Adrenal gland (tissue), 12 donors: ENCODE data around the gene NPY5R. TPM values are rescaled to one million over a fixed set of nuclear protein-coding genes. Genes with fewer than 3 reads are reported as not detected.

ENCODE experiments used
- DNase-seq, 7 donors: peaks; one replicate each; pipeline ENCODE4 v3.0.0-alpha.2; 2019 to 2020
- H3K27ac ChIP-seq, 5 donors: fragments of 200-600 bp; sonication (generic) in 4 of 5; 1 replicate in 3 of 5; 2 replicates in 2 of 5; pipeline versions ENCODE4 v1.5.1 to v1.8.0; 2016 to 2020; ENCODE audit warnings: mild to moderate bottlenecking in 1 of 5
- H3K27me3 ChIP-seq: fragments of 200-600 bp; 2 replicates; pipeline ENCODE4 v1.8.0; 2021
- H3K36me3 ChIP-seq, 2 donors: fragments of 200-600 bp; replicated peaks in 1 of 2; 1 replicate in 1 of 2; 2 replicates in 1 of 2; pipeline versions ENCODE4 v1.5.1 to v1.8.0; 2018 to 2022
- H3K4me1 ChIP-seq, 2 donors: fragments of 200-600 bp; replicated peaks in 1 of 2; 1 replicate in 1 of 2; 2 replicates in 1 of 2; pipeline versions ENCODE4 v1.5.1 to v1.8.0; 2018 to 2021
- H3K4me3 ChIP-seq, 4 donors: fragments of 200-600 bp; sonication (generic) in 3 of 4; one replicate each; pipeline ENCODE4 v1.5.1; 2016 to 2018
- H3K9me3 ChIP-seq, 3 donors: fragments of 200-600 bp; sonication (generic) in 1 of 3; replicated peaks in 1 of 3; 1 replicate in 2 of 3; 2 replicates in 1 of 3; pipeline versions ENCODE4 v1.5.1 to v1.8.0; 2016 to 2021
- POLR2A ChIP-seq, 2 donors: fragments of 450-650 bp; IDR thresholded peaks; one replicate each; pipeline ENCODE4 v1.6.1; 2017; ENCODE audit warnings: antibody characterized with exemption in 2 of 2, mild to moderate bottlenecking in 2 of 2, moderate library complexity in 1 of 2
- WGBS, 4 donors: extraction: QIAGEN DNeasy Blood & Tissue Kit in 2 of 4; methylation state at CpG; one replicate each; pipeline versions ENCODE4 v1.1.5 to v1.1.7; 2013 to 2017; 5-methylcytosine and 5-hydroxymethylcytosine counted together
- intact Hi-C, 2 donors: fragments of 100-400 bp; cut with DNase I; formaldehyde crosslinking; loops; one replicate each; pipeline versions ENCODE4 v1.14.1 to v1.15.0; 2022 to 2023
- polyA plus RNA-seq, 3 donors: library from polyadenylated mRNA; stranded (reverse); fragments of 200-250 nt in 2 of 3; fragments of 350-450 nt in 1 of 3; fragmentation: Illumina TruSeq in 1 of 3; extraction: RNeasy Lipid Tissue Mini Kit (QIAGEN cat#74804) in 1 of 3; gene quantifications; one replicate each; pipeline ENCODE4 v1.2.3, GENCODE V29; 2013 to 2014
- total RNA-seq, 9 donors: library from RNA; depleted of rRNA in 4 of 9; stranded (reverse); fragments of >200 nt in 4 of 9; fragments of 120-200 nt in 1 of 9; fragmentation: NEBNext Ultra II Directional in 1 of 9; extraction: Animal tissue kit (Norgen Biotek cat#: 25700) in 1 of 9; gene quantifications; one replicate each; pipeline versions ENCODE4 v1.1.0 to v1.2.4, GENCODE V29; 2013 to 2023
- TF ChIP-seq, protein P1 (sequence below), 6 experiments: fragments of 450-650 bp in 4 of 6; fragments of 200-600 bp in 2 of 6; sonication (generic) in 1 of 6; IDR thresholded peaks; 1 replicate in 5 of 6; 2 replicates in 1 of 6; pipeline versions ENCODE4 v1.5.1 to v1.8.0; 2016 to 2021; ENCODE audit warnings: antibody characterized with exemption in 6 of 6, mild to moderate bottlenecking in 2 of 6, moderate library complexity in 1 of 6
- donor health status: healthy with polysubstance abuse.
- donor health status: Bipolar disorder and iron deficiency.
- donor health status: DM: yes; HTN: yes; CAD: no.
- donor health status: DM: no; HTN: no; CAD: no.
- donor health status: DM: no; HTN: no; CAD: no.
- donor health status: DM: yes; HTN: yes; CAD: no.

Gene NPY5R
- total and polyA plus RNA-seq, 12 donors, result 1.4 to 8.1 (median 3.0) TPM

DNA sequence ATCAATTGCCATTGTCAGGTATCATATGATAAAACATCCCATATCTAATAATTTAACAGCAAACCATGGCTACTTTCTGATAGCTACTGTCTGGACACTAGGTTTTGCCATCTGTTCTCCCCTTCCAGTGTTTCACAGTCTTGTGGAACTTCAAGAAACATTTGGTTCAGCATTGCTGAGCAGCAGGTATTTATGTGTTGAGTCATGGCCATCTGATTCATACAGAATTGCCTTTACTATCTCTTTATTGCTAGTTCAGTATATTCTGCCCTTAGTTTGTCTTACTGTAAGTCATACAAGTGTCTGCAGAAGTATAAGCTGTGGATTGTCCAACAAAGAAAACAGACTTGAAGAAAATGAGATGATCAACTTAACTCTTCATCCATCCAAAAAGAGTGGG is 7.0 kb downstream of the NPY5R start:
- no peak for DNase-seq
- Histone ChIP-seq H3K4me3 (no peak overlapping the region), H3K27me3 (no peaks in the 10 kb centered on the region), H3K27ac (no peak overlapping the region), H3K9me3 (no peaks in the 10 kb centered on the region), H3K36me3 (no peaks in the 10 kb centered on the region), H3K4me1 (no peaks in the 10 kb centered on the region)
- TF ChIP-seq, protein P1, sequence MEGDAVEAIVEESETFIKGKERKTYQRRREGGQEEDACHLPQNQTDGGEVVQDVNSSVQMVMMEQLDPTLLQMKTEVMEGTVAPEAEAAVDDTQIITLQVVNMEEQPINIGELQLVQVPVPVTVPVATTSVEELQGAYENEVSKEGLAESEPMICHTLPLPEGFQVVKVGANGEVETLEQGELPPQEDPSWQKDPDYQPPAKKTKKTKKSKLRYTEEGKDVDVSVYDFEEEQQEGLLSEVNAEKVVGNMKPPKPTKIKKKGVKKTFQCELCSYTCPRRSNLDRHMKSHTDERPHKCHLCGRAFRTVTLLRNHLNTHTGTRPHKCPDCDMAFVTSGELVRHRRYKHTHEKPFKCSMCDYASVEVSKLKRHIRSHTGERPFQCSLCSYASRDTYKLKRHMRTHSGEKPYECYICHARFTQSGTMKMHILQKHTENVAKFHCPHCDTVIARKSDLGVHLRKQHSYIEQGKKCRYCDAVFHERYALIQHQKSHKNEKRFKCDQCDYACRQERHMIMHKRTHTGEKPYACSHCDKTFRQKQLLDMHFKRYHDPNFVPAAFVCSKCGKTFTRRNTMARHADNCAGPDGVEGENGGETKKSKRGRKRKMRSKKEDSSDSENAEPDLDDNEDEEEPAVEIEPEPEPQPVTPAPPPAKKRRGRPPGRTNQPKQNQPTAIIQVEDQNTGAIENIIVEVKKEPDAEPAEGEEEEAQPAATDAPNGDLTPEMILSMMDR (IDR thresholded peaks at IDR 0.05), result no peak
- TF ChIP-seq POLR2A (IDR thresholded peaks at IDR 0.05), result no peak
- intact Hi-C loops, result no loop called here

DNA sequence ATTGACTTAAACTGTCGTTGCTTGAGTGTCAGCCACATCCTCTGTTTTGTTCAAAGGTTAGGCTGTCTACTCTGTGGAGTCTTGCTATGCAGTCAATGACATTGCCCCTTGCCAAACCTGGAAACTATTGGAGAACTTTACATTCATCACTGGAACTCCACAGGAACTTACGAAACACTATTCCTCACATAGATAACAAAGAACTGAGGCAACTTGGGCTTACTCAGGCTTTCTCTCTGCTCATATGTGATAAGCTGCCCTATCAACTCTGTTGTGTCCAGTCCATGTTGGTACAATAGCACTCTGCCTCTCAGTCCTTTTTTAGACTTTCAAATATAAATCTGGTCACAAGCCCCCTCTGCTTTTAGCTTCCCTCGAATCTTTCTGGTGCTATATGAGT is 9.4 kb downstream of the NPY5R start:
- Histone ChIP-seq H3K4me3 (no peak overlapping the region), H3K36me3 (no peaks in the 10 kb centered on the region), H3K27ac (no peak overlapping the region), H3K27me3 (no peaks in the 10 kb centered on the region), H3K4me1 (no peaks in the 10 kb centered on the region), H3K9me3 (no peaks in the 10 kb centered on the region)
- DNase-seq, result no peak
- intact Hi-C loops, result no loop called here
- TF ChIP-seq, protein P1 (IDR thresholded peaks at IDR 0.05), result no peak
- no peak for TF ChIP-seq POLR2A (IDR thresholded peaks at IDR 0.05)
- WGBS, 4 donors, result 57 to 66% (median 60%) methylated on average over 3 of the region's 3 CpGs

DNA sequence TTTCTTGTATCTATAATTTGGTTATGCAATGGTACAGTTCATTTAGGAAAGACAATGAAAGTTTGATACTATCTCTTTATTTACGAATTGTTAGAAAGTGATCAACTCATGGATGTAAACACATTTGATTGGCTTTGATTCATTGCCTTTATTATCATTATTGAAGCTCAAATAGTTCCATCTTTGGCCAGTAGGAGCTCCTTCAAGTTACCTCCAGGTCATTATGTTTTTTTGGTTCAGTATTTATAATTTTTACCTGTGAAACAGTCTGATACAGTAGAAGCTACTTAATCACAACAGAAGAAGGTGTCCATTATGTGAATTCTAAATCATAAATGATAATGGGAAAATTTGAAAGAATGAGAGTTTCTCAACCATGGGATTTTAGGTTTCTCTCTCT is 12.4 kb downstream of the NPY5R start:
- H3K27ac ChIP-seq, result no peak overlapping the region
- TF ChIP-seq, protein P1 (IDR thresholded peaks at IDR 0.05), result no peak
- no peak for TF ChIP-seq POLR2A (IDR thresholded peaks at IDR 0.05)
- H3K9me3 ChIP-seq, result no peaks in the 10 kb centered on the region
- H3K4me1 ChIP-seq, result no peaks in the 10 kb centered on the region
- no peak overlapping the region for H3K4me3 ChIP-seq
- intact Hi-C loops, result no loop called here
- 74 to 77% (median 75%) methylated on average over 1 of the region's 1 CpG for WGBS, 4 donors
- DNase-seq, result no peak
- H3K36me3 ChIP-seq, result no peaks in the 10 kb centered on the region
- H3K27me3 ChIP-seq, result no peaks in the 10 kb centered on the region

DNA sequence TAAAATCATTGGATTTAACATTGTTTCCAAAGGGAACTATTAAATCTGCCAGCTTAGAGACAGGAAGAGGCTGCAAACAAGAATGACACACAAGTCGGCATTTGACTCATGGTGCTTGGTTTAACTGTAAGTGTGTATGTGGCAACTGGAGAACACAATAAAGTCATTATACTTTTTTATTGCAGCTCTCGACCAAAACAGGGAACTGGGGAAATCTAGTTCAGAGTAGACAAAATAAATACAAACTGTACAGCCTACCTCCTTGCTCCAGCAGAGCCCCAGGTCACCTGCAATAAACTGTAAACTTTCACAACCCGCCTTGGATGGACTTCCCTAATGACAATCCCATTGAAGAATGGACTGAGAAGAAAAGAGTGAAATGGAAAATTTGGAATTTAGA is 24.0 kb downstream of the NPY5R start:
- Histone ChIP-seq H3K36me3 (no peaks in the 10 kb centered on the region), H3K27me3 (no peaks in the 10 kb centered on the region), H3K9me3 (no peaks in the 10 kb centered on the region), H3K27ac (no peak overlapping the region), H3K4me3 (no peak overlapping the region), H3K4me1 (no peaks in the 10 kb centered on the region)
- DNase-seq, result no peak
- TF ChIP-seq POLR2A (IDR thresholded peaks at IDR 0.05), result no peak
- TF ChIP-seq, protein P1 (IDR thresholded peaks at IDR 0.05), result no peak
- intact Hi-C loops, result no loop called here
- WGBS, 4 donors, result 50 to 70% (median 56%) methylated on average over 3 of the region's 3 CpGs
